GM18907 (cell line): ENCODE results near the gene NCS1.
"Not testable (repeated sequence)": the region's sequence is repeated elsewhere in the genome, so short reads cannot be mapped to it uniquely, and the experiment has no call there.

ENCODE experiments used
- ATAC-seq: cut with Tn5 transposase; IDR thresholded peaks from one replicate; pipeline ENCODE4 v1.9.1; 2021; ENCODE audit warnings: mild to moderate bottlenecking, moderate library complexity; ENCODE audit not compliant: unreplicated experiment

Gene NCS1

GRCh38 chr9:130235558-130236435 lies 63.6 kb downstream of the NCS1 start:
- ATAC-seq: no peak

GRCh38 chr9:130236436-130236985 lies 64.3 kb downstream of the NCS1 start:
- ATAC-seq: no peak

- no peak for ATAC-seq
Measured at GRCh38 chr9:130237076-130237475, 64.9 kb downstream of the NCS1 start.

GRCh38 chr9:130237763-130238524 lies 65.7 kb downstream of the NCS1 start:
- ATAC-seq: no peak

- no peak for ATAC-seq
Measured at GRCh38 chr9:130239363-130239695, 67.1 kb downstream of the NCS1 start.

- peak; percentile 48 for ATAC-seq
Measured at GRCh38 chr9:130239741-130240241, 67.6 kb downstream of the NCS1 start.

- ATAC-seq: peak; percentile 48
Measured at GRCh38 chr9:130240410-130241197, 68.4 kb downstream of the NCS1 start.

- ATAC-seq: no peak
Measured at GRCh38 chr9:130241198-130241535, 69.0 kb downstream of the NCS1 start.

- peak; percentile 4 for ATAC-seq
Measured at GRCh38 chr9:130242270-130243014, 70.2 kb downstream of the NCS1 start.

- peak; percentile 62 for ATAC-seq
Measured at GRCh38 chr9:130243015-130243881, 71.0 kb downstream of the NCS1 start.

- ATAC-seq: no peak
Measured at GRCh38 chr9:130243882-130244170, 71.6 kb downstream of the NCS1 start.

GRCh38 chr9:130244548-130245165 lies 72.5 kb downstream of the NCS1 start:
- ATAC-seq: no peak

- ATAC-seq: no peak
Measured at GRCh38 chr9:130245474-130245873, 73.3 kb downstream of the NCS1 start.

- no peak for ATAC-seq
Measured at GRCh38 chr9:130246126-130246525, 73.9 kb downstream of the NCS1 start.

- no peak for ATAC-seq
Measured at GRCh38 chr9:130254747-130255630, 82.8 kb downstream of the NCS1 start.

GRCh38 chr9:130255631-130256134 lies 83.5 kb downstream of the NCS1 start:
- no peak for ATAC-seq

- no peak for ATAC-seq
Measured at GRCh38 chr9:130256644-130257043, 84.4 kb downstream of the NCS1 start.

GRCh38 chr9:130258137-130258536 lies 85.9 kb downstream of the NCS1 start:
- not testable (repeated sequence) for ATAC-seq
